Astrocyte (in vitro differentiated cells and primary cell): Measurements from ENCODE around the gene GAB2. TPM values are rescaled to one million over a fixed set of nuclear protein-coding genes. Genes with fewer than 3 reads are reported as not detected.

Experiments used
- DNase-seq: peaks from one replicate; pipeline ENCODE4 v3.0.0-alpha.2; 2010; ENCODE audit warnings: low read depth
- FAIRE-seq: peaks from 2 replicates; lab custom pipeline; 2011; peaks lifted over from hg19 to GRCh38; lab: Jason Lieb, UNC
- H2AFZ ChIP-seq: 2 replicates; pipeline ENCODE4 v1.6.0; 2012; ENCODE audit warnings: low read depth, low read length, inconsistent platforms
- H3K27ac ChIP-seq: 2 replicates; pipeline ENCODE4 v1.5.1; 2011; ENCODE audit warnings: low read depth, low read length, inconsistent platforms
- H3K27me3 ChIP-seq: 2 replicates; pipeline ENCODE4 v1.6.0; 2011; ENCODE audit warnings: low read length, inconsistent platforms; ENCODE audit not compliant: insufficient read depth
- H3K36me3 ChIP-seq: 2 replicates; pipeline ENCODE4 v1.5.1; 2011; ENCODE audit warnings: low read length, inconsistent platforms; ENCODE audit not compliant: insufficient read depth
- H3K4me1 ChIP-seq: 2 replicates; pipeline ENCODE4 v1.5.1; 2011; ENCODE audit warnings: low read length, inconsistent platforms; ENCODE audit not compliant: insufficient read depth
- H3K4me2 ChIP-seq: 2 replicates; pipeline ENCODE4 v1.6.0; 2012; ENCODE audit warnings: low read length, inconsistent platforms
- H3K4me3 ChIP-seq: 2 replicates; pipeline ENCODE4 v1.5.1; 2011; ENCODE audit warnings: low read depth, mild to moderate bottlenecking, low read length, inconsistent platforms; ENCODE audit not compliant: insufficient read depth
- H3K79me2 ChIP-seq: 2 replicates; pipeline ENCODE4 v1.6.0; 2012; ENCODE audit warnings: mild to moderate bottlenecking, low read length, inconsistent platforms; ENCODE audit not compliant: insufficient read depth
- H3K9ac ChIP-seq: 2 replicates; pipeline ENCODE4 v1.6.0; 2012; ENCODE audit warnings: mild to moderate bottlenecking, low read length, inconsistent platforms
- H3K9me3 ChIP-seq: 2 replicates; pipeline ENCODE4 v1.5.1; 2012; ENCODE audit warnings: low read depth, mild to moderate bottlenecking, low read length, inconsistent platforms; ENCODE audit not compliant: insufficient read depth
- H4K20me1 ChIP-seq: 2 replicates; pipeline ENCODE4 v1.6.0; 2012; ENCODE audit warnings: low read length, inconsistent platforms; ENCODE audit not compliant: insufficient read depth
- H3K27ac Mint-ChIP-seq: one replicate; pipeline ENCODE4 v1.8.0; 2021; ENCODE audit warnings: mild to moderate bottlenecking, mixed read lengths; ENCODE audit not compliant: unreplicated experiment
- H3K27me3 Mint-ChIP-seq: one replicate; pipeline ENCODE4 v1.8.0; 2021; ENCODE audit warnings: low read depth, mixed read lengths; ENCODE audit not compliant: unreplicated experiment
- H3K36me3 Mint-ChIP-seq: one replicate; pipeline ENCODE4 v1.8.0; 2021; ENCODE audit warnings: low read depth, mixed read lengths; ENCODE audit not compliant: unreplicated experiment
- H3K4me1 Mint-ChIP-seq: one replicate; pipeline ENCODE4 v1.8.0; 2021; ENCODE audit warnings: low read depth, mixed read lengths; ENCODE audit not compliant: unreplicated experiment
- H3K4me3 Mint-ChIP-seq: one replicate; pipeline ENCODE4 v1.8.0; 2021; ENCODE audit warnings: mild to moderate bottlenecking, moderate library complexity, mixed read lengths; ENCODE audit not compliant: unreplicated experiment
- H3K9me3 Mint-ChIP-seq: one replicate; pipeline ENCODE4 v1.8.0; 2021; ENCODE audit warnings: mild to moderate bottlenecking, mixed read lengths; ENCODE audit not compliant: unreplicated experiment
- CTCF ChIP-seq: IDR thresholded peaks from 2 replicates; pipeline ENCODE4 v1.5.1; 2011; ENCODE audit warnings: low read depth, mild to moderate bottlenecking, inconsistent platforms, low read length, moderate library complexity; ENCODE audit not compliant: insufficient read depth
- EZH2 ChIP-seq: IDR thresholded peaks from 2 replicates; pipeline ENCODE4 v1.6.1; 2012; ENCODE audit warnings: mild to moderate bottlenecking, low read length, inconsistent platforms; ENCODE audit not compliant: insufficient read depth
- total RNA-seq: library from RNA; stranded (reverse); gene quantifications from 2 replicates; pipeline ENCODE4 v1.2.1, GENCODE V29; 2021

Gene GAB2
- total RNA-seq, 1 donor from 2014 or later: 18.2 TPM

GRCh38 chr11:78344676-78345075, 72.9 kb downstream of the GAB2 start:
- no peak overlapping the region for H3K27ac ChIP-seq
- no peak for DNase-seq
- no peak overlapping the region for H3K9ac ChIP-seq
- Mint-ChIP-seq H3K4me3 (no peak overlapping the region), H3K27ac (no peak overlapping the region), H3K36me3 (no peaks in the 10 kb centered on the region), H3K27me3 (no peaks in the 10 kb centered on the region), H3K4me1 (peaks cover 7% of the 10 kb centered on the region), H3K9me3 (no peaks in the 10 kb centered on the region)
- H4K20me1 ChIP-seq: no peaks in the 10 kb centered on the region
- H3K4me2 ChIP-seq: no peak overlapping the region
- H3K9me3 ChIP-seq: no peaks in the 10 kb centered on the region
- H3K36me3 ChIP-seq: no peaks in the 10 kb centered on the region
- no peaks in the 10 kb centered on the region for H3K79me2 ChIP-seq
- TF ChIP-seq EZH2 (no peak), CTCF (no peak)
- H3K4me1 ChIP-seq: no peaks in the 10 kb centered on the region
- H3K4me3 ChIP-seq: no peak overlapping the region
- no peak for FAIRE-seq
- H3K27me3 ChIP-seq: no peaks in the 10 kb centered on the region
- no peak overlapping the region for H2AFZ ChIP-seq

- no peaks in the 10 kb centered on the region for H3K27me3 Mint-ChIP-seq
- Histone ChIP-seq H3K79me2 (no peaks in the 10 kb centered on the region), H3K27me3 (no peaks in the 10 kb centered on the region), H3K4me1 (no peaks in the 10 kb centered on the region), H3K4me3 (no peak overlapping the region), H3K9me3 (no peaks in the 10 kb centered on the region), H3K27ac (no peak overlapping the region), H3K9ac (no peak overlapping the region), H2AFZ (no peak overlapping the region), H3K36me3 (no peaks in the 10 kb centered on the region), H4K20me1 (no peaks in the 10 kb centered on the region), H3K4me2 (no peak overlapping the region)
- no peaks in the 10 kb centered on the region for H3K9me3 Mint-ChIP-seq
- DNase-seq: no peak
- no peaks in the 10 kb centered on the region for H3K36me3 Mint-ChIP-seq
- H3K4me3 Mint-ChIP-seq: no peak overlapping the region
- TF ChIP-seq CTCF (no peak), EZH2 (no peak)
- peaks cover 7% of the 10 kb centered on the region for H3K4me1 Mint-ChIP-seq
- peak; percentile 32 for FAIRE-seq
- H3K27ac Mint-ChIP-seq: no peak overlapping the region
Observed at GRCh38 chr11:78344094-78344493, 73.5 kb downstream of the GAB2 start.

- no peak overlapping the region for H2AFZ ChIP-seq
- no peak overlapping the region for H3K9ac ChIP-seq
- no peaks in the 10 kb centered on the region for H4K20me1 ChIP-seq
- peaks cover 7% of the 10 kb centered on the region for H3K4me1 Mint-ChIP-seq
- H3K36me3 Mint-ChIP-seq: no peaks in the 10 kb centered on the region
- H3K79me2 ChIP-seq: no peaks in the 10 kb centered on the region
- no peaks in the 10 kb centered on the region for H3K27me3 Mint-ChIP-seq
- H3K36me3 ChIP-seq: no peaks in the 10 kb centered on the region
- H3K4me1 ChIP-seq: no peaks in the 10 kb centered on the region
- TF ChIP-seq EZH2: no peak
- no peak for TF ChIP-seq CTCF
- H3K27ac ChIP-seq: no peak overlapping the region
- H3K4me2 ChIP-seq: no peak overlapping the region
- no peak overlapping the region for H3K4me3 ChIP-seq
- H3K9me3 ChIP-seq: no peaks in the 10 kb centered on the region
- DNase-seq: no peak
- no peak overlapping the region for H3K4me3 Mint-ChIP-seq
- H3K9me3 Mint-ChIP-seq: no peaks in the 10 kb centered on the region
- H3K27ac Mint-ChIP-seq: no peak overlapping the region
- no peak for FAIRE-seq
- no peaks in the 10 kb centered on the region for H3K27me3 ChIP-seq
Observed at GRCh38 chr11:78343303-78343702, 74.3 kb downstream of the GAB2 start.
